ENCODE results near the gene KCTD13.

DNA sequence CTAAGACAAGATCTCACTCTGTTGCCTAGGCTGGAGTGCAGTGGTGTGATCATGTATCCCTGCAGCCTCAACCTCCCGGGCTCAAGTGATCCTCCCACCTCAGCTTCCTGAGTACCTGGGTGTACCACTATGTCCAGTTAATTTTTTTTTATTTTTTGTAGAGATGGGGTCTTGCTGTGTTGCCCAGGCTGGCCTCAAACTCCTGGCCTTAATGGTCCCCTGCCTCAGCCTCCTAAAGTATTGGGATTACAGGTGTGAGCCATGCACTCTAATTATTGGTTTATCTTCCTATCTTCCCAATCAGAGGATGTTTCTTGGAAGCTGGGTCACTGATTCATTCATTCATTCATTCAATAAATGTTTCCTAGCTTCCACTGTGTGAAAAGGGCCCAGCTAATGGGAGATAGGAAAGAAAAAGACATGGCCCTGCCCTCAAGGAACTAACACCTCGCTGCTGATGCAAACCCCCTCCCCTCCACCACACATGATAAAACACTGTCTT is 17.3 kb downstream of the KCTD13 start:
- TF ChIP-seq, protein P1, sequence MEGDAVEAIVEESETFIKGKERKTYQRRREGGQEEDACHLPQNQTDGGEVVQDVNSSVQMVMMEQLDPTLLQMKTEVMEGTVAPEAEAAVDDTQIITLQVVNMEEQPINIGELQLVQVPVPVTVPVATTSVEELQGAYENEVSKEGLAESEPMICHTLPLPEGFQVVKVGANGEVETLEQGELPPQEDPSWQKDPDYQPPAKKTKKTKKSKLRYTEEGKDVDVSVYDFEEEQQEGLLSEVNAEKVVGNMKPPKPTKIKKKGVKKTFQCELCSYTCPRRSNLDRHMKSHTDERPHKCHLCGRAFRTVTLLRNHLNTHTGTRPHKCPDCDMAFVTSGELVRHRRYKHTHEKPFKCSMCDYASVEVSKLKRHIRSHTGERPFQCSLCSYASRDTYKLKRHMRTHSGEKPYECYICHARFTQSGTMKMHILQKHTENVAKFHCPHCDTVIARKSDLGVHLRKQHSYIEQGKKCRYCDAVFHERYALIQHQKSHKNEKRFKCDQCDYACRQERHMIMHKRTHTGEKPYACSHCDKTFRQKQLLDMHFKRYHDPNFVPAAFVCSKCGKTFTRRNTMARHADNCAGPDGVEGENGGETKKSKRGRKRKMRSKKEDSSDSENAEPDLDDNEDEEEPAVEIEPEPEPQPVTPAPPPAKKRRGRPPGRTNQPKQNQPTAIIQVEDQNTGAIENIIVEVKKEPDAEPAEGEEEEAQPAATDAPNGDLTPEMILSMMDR (IDR thresholded peaks at IDR 0.05): no peak
- no peak for TF ChIP-seq POLR2A (IDR thresholded peaks at IDR 0.05)
- TF ChIP-seq POLR2AphosphoS5 (IDR thresholded peaks at IDR 0.05): no peak
